IMR-90 (cell line): ENCODE data around the gene SDF2L1.

Source experiments
- CEBPB ChIP-seq: IDR thresholded peaks from 2 replicates; pipeline ENCODE4 v1.6.1; 2012; ENCODE audit warnings: low read depth, low read length, improper control_type of control experiment
- CHD1 ChIP-seq: IDR thresholded peaks from 2 replicates; pipeline ENCODE4 v1.6.1; 2012; ENCODE audit warnings: low read depth, low read length, improper control_type of control experiment
- MAFK ChIP-seq: IDR thresholded peaks from 2 replicates; pipeline ENCODE4 v1.6.1; 2012; ENCODE audit warnings: low read depth, low read length, improper control_type of control experiment
- MAZ ChIP-seq: IDR thresholded peaks from 2 replicates; pipeline ENCODE4 v1.6.1; 2012; ENCODE audit warnings: low read depth, mild to moderate bottlenecking, low read length, improper control_type of control experiment, moderate library complexity, borderline replicate concordance
- MXI1 ChIP-seq: IDR thresholded peaks from 2 replicates; pipeline ENCODE4 v1.6.1; 2012; ENCODE audit warnings: low read depth, mild to moderate bottlenecking, low read length, moderate library complexity, borderline replicate concordance
- POLR2A ChIP-seq: IDR thresholded peaks from 2 replicates; pipeline ENCODE4 v1.6.1; 2012; ENCODE audit warnings: mild to moderate bottlenecking, low read depth, low read length
- RAD21 ChIP-seq: IDR thresholded peaks from 2 replicates; pipeline ENCODE4 v1.6.1; 2012; ENCODE audit warnings: low read length, improper control_type of control experiment
- TF ChIP-seq, protein P1 (sequence below): conservative IDR thresholded peaks from 2 replicates; pipeline ENCODE4 v1.5.1; 2012; ENCODE audit warnings: mild to moderate bottlenecking, low read depth, low read length, improper control_type of control experiment
- TF ChIP-seq, protein P2 (sequence below): fragments of 150-350 bp; IDR thresholded peaks from 2 replicates; pipeline ENCODE4 v1.6.1; 2017; ENCODE audit warnings: mild to moderate bottlenecking, antibody characterized with exemption, low read length, low read depth

DNA sequence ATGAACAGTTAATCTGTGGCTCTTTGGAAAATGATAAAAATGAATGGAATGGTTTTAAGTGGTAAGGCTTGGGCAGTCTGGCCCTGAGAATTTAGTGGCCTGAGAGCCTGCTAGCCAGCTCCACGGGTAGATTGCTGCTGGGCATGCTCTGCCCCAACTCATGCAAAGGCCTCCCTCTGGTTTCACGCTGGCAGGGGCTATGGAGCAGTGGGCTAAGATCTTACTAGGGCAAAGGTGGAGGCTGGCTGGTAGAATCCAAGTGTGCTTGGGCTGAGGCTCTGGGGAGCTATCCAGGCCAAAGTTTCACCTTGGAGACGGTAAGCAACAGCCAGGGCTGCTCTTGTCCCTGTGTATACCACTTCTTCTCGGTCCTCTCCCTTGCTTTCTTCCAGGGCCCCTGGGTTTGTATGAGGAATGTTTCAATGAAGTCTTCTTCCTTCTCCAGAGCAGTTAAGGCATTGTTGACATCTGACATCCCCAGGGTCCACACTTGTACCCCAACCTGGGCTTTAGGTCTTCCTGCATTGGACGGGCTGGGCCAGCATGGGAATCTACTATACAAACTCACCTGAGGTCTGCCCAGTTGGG is 47.1 kb upstream of the SDF2L1 start:
- TF ChIP-seq MXI1 (no peak), CEBPB (no peak), POLR2A (no peak), MAZ (no peak), MAFK (no peak), RAD21 (no peak), CHD1 (no peak)
- TF ChIP-seq, protein P1, sequence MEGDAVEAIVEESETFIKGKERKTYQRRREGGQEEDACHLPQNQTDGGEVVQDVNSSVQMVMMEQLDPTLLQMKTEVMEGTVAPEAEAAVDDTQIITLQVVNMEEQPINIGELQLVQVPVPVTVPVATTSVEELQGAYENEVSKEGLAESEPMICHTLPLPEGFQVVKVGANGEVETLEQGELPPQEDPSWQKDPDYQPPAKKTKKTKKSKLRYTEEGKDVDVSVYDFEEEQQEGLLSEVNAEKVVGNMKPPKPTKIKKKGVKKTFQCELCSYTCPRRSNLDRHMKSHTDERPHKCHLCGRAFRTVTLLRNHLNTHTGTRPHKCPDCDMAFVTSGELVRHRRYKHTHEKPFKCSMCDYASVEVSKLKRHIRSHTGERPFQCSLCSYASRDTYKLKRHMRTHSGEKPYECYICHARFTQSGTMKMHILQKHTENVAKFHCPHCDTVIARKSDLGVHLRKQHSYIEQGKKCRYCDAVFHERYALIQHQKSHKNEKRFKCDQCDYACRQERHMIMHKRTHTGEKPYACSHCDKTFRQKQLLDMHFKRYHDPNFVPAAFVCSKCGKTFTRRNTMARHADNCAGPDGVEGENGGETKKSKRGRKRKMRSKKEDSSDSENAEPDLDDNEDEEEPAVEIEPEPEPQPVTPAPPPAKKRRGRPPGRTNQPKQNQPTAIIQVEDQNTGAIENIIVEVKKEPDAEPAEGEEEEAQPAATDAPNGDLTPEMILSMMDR, result no peak
- TF ChIP-seq, protein P2, sequence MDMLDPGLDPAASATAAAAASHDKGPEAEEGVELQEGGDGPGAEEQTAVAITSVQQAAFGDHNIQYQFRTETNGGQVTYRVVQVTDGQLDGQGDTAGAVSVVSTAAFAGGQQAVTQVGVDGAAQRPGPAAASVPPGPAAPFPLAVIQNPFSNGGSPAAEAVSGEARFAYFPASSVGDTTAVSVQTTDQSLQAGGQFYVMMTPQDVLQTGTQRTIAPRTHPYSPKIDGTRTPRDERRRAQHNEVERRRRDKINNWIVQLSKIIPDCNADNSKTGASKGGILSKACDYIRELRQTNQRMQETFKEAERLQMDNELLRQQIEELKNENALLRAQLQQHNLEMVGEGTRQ, result no peak
